ES-I3 (cell line): ENCODE data around the gene ZNF146.
"Not testable (repeated sequence)": the region's sequence is repeated elsewhere in the genome, so short reads cannot be mapped to it uniquely, and the experiment has no call there.

Experiments used
- H3K36me3 ChIP-seq: 2 replicates; pipeline ENCODE4 v1.6.1; 2013; ENCODE audit warnings: mild to moderate bottlenecking, low read length, control low read depth, moderate library complexity; ENCODE audit not compliant: insufficient read depth
- H3K4me1 ChIP-seq: 2 replicates; pipeline ENCODE4 v1.6.1; 2013; ENCODE audit warnings: mild to moderate bottlenecking, control low read depth, low read length; ENCODE audit not compliant: insufficient read depth
- H3K9ac ChIP-seq: 2 replicates; pipeline ENCODE4 v1.6.1; 2013; ENCODE audit warnings: low read depth, mild to moderate bottlenecking, low read length, moderate library complexity
- H3K9me3 ChIP-seq: 2 replicates; pipeline ENCODE4 v1.6.1; 2013; ENCODE audit warnings: mild to moderate bottlenecking, low read length, moderate library complexity; ENCODE audit not compliant: control insufficient read depth, insufficient read depth

The ZNF146 gene

GRCh38 chr19:36210497-36210896 lies 4.4 kb upstream of the ZNF146 start:
- Histone ChIP-seq H3K9ac (no peak overlapping the region), H3K36me3 (no peaks in the 10 kb centered on the region), H3K4me1 (no peaks in the 10 kb centered on the region), H3K9me3 (no peaks in the 10 kb centered on the region)

GRCh38 chr19:36212895-36213294 lies 2.0 kb upstream of the ZNF146 start:
- Histone ChIP-seq H3K9me3 (no peaks in the 10 kb centered on the region), H3K36me3 (no peaks in the 10 kb centered on the region), H3K4me1 (no peaks in the 10 kb centered on the region; the same call in 1 of the 2 replicates), H3K9ac (no peak overlapping the region)

GRCh38 chr19:36215276-36216123 lies 594 bp downstream of the ZNF146 start:
- no peaks in the 10 kb centered on the region; the same call in 1 of the 2 replicates for H3K4me1 ChIP-seq
- H3K9me3 ChIP-seq: no peaks in the 10 kb centered on the region
- peak overlapping the region; percentile 89 for H3K9ac ChIP-seq
- peaks cover 3% of the 10 kb centered on the region; the same call in 1 of the 2 replicates for H3K36me3 ChIP-seq

GRCh38 chr19:36221474-36221873 lies 6.6 kb downstream of the ZNF146 start:
- Histone ChIP-seq H3K9ac (no peak overlapping the region), H3K4me1 (peaks cover 4% of the 10 kb centered on the region; the same call in 1 of the 2 replicates), H3K9me3 (no peaks in the 10 kb centered on the region), H3K36me3 (peaks cover 19% of the 10 kb centered on the region)

- H3K36me3 ChIP-seq: peaks cover 22% of the 10 kb centered on the region
- H3K4me1 ChIP-seq: 0 out of 2 replicates have a peak, but pooled peaks cover 4% of the 10 kb centered on the region
- H3K9ac ChIP-seq: no peak overlapping the region
- H3K9me3 ChIP-seq: no peaks in the 10 kb centered on the region
Measured at GRCh38 chr19:36222503-36222902, 7.6 kb downstream of the ZNF146 start.

GRCh38 chr19:36225219-36225892 lies 10.4 kb downstream of the ZNF146 start:
- no peaks in the 10 kb centered on the region for H3K9me3 ChIP-seq
- H3K4me1 ChIP-seq: 0 out of 2 replicates have a peak, but pooled peaks cover 4% of the 10 kb centered on the region
- H3K9ac ChIP-seq: no peak overlapping the region
- peaks cover 36% of the 10 kb centered on the region for H3K36me3 ChIP-seq

- H3K36me3 ChIP-seq: peaks cover 45% of the 10 kb centered on the region
Measured at GRCh38 chr19:36233626-36234025, 18.7 kb downstream of the ZNF146 start.

GRCh38 chr19:36236304-36236945 lies 21.5 kb downstream of the ZNF146 start:
- peaks cover 35% of the 10 kb centered on the region for H3K36me3 ChIP-seq
- peaks cover 13% of the 10 kb centered on the region; the same call in 1 of the 2 replicates for H3K9me3 ChIP-seq
- no peak overlapping the region for H3K9ac ChIP-seq
- H3K4me1 ChIP-seq: 0 out of 2 replicates have a peak, but pooled peaks cover 9% of the 10 kb centered on the region

More at GRCh38 chr19:36233626-36234025, 18.7 kb downstream of the ZNF146 start:
- H3K9ac ChIP-seq, H3K4me1 ChIP-seq: not testable (repeated sequence)
- peaks cover 13% of the 10 kb centered on the region; the same call in 1 of the 2 replicates for H3K9me3 ChIP-seq

- H3K9ac ChIP-seq: no peak overlapping the region
- H3K4me1 ChIP-seq: 0 out of 2 replicates have a peak, but pooled peaks cover 9% of the 10 kb centered on the region
- peaks cover 35% of the 10 kb centered on the region for H3K36me3 ChIP-seq
- H3K9me3 ChIP-seq: peaks cover 13% of the 10 kb centered on the region; the same call in 1 of the 2 replicates
Measured at GRCh38 chr19:36236946-36237310, 22.0 kb downstream of the ZNF146 start.

- Histone ChIP-seq H3K36me3 (no peaks in the 10 kb centered on the region; the same call in none of the 2 replicates), H3K9ac (no peak overlapping the region), H3K9me3 (no peaks in the 10 kb centered on the region), H3K4me1 (peaks cover 18% of the 10 kb centered on the region)
Measured at GRCh38 chr19:36244066-36244465, 29.2 kb downstream of the ZNF146 start.

GRCh38 chr19:36245210-36246005 lies 30.5 kb downstream of the ZNF146 start:
- peak overlapping the region; percentile 29; the same call in 1 of the 2 replicates for H3K9ac ChIP-seq

GRCh38 chr19:36246006-36246481 lies 31.1 kb downstream of the ZNF146 start:
- peaks cover 18% of the 10 kb centered on the region for H3K4me1 ChIP-seq
- peak overlapping the region; percentile 29; the same call in 1 of the 2 replicates for H3K9ac ChIP-seq
- H3K9me3 ChIP-seq: no peaks in the 10 kb centered on the region

More at GRCh38 chr19:36245210-36246005, 30.5 kb downstream of the ZNF146 start:
- no peaks in the 10 kb centered on the region for H3K9me3 ChIP-seq
- no peaks in the 10 kb centered on the region for H3K36me3 ChIP-seq
- peaks cover 18% of the 10 kb centered on the region for H3K4me1 ChIP-seq

GRCh38 chr19:36252047-36252446 lies 37.1 kb downstream of the ZNF146 start:
- Histone ChIP-seq H3K4me1 (peaks cover 8% of the 10 kb centered on the region; the same call in 1 of the 2 replicates), H3K36me3 (no peaks in the 10 kb centered on the region), H3K9me3 (no peaks in the 10 kb centered on the region; the same call in 1 of the 2 replicates), H3K9ac (no peak overlapping the region)

More at GRCh38 chr19:36246006-36246481, 31.1 kb downstream of the ZNF146 start:
- H3K36me3 ChIP-seq: no peaks in the 10 kb centered on the region
